Measurements from ENCODE around the gene LPAR1. TPM values are rescaled to one million over a fixed set of nuclear protein-coding genes. Genes with fewer than 3 reads are reported as not detected.

The LPAR1 gene
- total RNA-seq, 1 donor from 2014 or later = 8.5 TPM

DNA sequence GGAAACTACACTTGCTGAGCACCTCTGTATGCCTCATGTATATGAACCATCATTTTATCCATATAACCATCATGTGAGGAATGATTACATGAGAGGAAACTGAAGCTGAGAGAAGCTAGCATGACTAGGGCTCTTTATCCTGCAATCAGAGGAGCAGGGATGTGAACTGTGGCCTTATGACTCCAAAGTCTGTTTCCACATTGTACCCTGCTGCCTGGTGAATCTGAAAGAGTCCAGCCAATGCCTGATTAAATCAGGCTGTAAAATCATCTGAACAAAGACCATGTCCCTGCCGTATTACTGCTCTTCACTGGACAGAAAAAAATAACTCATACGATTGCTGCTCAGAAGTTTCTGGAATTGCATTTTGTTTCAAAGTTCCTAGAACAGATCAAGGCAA is 67.0 kb downstream of the LPAR1 start:
- no peak for DNase-seq (ENCODE audit: low read depth)
- H3K4me3 ChIP-seq (ENCODE audit: low read depth, low read length) = no peak overlapping the region
- TF ChIP-seq CTCF (conservative IDR thresholded peaks at IDR 0.05; ENCODE audit: low read depth, low read length) = no peak

DNA sequence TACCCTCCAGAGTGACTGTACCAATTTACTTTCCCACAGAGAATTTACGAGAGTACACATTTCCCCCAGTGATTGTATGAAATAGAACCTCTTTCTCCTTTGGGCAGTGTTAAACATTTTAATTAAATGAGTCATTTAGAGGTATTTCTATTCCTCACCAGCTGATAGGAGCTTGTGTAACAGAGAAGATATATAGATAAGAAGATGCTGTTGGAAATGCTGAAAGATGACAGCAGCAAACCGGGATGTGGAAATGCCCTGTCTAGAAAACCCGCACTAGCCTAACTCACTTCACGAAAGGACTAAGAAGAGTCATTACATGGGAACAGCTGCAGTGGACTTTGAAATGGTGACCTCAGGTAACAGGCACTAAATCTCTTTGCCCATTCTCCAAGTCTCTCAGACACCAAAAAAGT is 68.3 kb downstream of the LPAR1 start:
- H3K4me3 ChIP-seq (ENCODE audit: low read depth, low read length) = no peak overlapping the region
- DNase-seq (ENCODE audit: low read depth) = no peak
- no peak for TF ChIP-seq CTCF (conservative IDR thresholded peaks at IDR 0.05; ENCODE audit: low read depth, low read length)

DNA sequence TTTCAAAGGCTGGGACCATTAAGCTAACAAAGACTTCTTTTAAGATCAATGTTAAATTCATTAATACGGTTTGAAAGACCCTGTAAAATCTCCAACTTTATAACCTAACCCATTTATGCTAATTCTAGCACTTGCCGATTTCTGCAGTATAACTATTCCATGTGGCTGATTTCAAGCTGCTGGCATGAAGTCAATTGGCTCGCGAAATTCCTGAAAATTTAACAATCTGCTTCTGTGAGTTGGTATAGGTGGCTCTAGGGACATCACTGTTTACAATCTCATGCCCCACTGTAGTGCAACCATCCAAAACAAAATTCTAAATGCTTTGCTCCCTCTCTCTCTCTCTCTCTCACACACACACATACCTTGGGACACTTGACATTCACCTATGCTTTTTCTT is 70.2 kb downstream of the LPAR1 start:
- no peak for DNase-seq (ENCODE audit: low read depth)
- no peak for TF ChIP-seq CTCF (conservative IDR thresholded peaks at IDR 0.05; ENCODE audit: low read depth, low read length)
- no peak overlapping the region for H3K4me3 ChIP-seq (ENCODE audit: low read depth, low read length)

GRCh38 chr9:110967196-110967595 is 71.1 kb downstream of the LPAR1 start:
- H3K4me3 ChIP-seq (ENCODE audit: low read depth, low read length) = no peak overlapping the region
- no peak for TF ChIP-seq CTCF (conservative IDR thresholded peaks at IDR 0.05; ENCODE audit: low read depth, low read length)

DNA sequence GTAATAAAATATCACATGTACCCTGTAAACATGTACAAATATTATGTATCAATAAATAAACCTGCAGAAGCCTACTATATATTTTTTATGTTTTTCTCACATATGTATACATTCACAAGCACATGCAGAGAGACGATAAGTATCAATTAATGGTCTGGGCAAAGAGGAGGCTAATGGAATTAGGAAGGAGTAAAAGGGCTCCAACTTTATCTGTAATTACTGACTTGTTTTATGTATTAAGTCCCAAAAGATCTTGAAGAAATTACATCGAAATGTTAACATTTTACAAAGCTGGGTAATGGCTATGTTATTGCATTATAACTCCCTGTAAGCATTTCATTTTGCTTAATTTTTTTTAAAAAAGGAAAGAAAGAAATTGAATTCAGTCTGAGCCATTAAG is 78.0 kb downstream of the LPAR1 start:
- no peak overlapping the region for H3K4me3 ChIP-seq (ENCODE audit: low read depth, low read length)
- no peak for TF ChIP-seq CTCF (conservative IDR thresholded peaks at IDR 0.05; ENCODE audit: low read depth, low read length)
- no peak for DNase-seq (ENCODE audit: low read depth)

More at GRCh38 chr9:110967196-110967595, 71.1 kb downstream of the LPAR1 start:
- DNase-seq (ENCODE audit: low read depth) = no peak

GRCh38 chr9:110958847-110959246 is 79.4 kb downstream of the LPAR1 start:
- H3K4me3 ChIP-seq (ENCODE audit: low read depth, low read length) = no peak overlapping the region
- DNase-seq (ENCODE audit: low read depth) = no peak
- no peak for TF ChIP-seq CTCF (conservative IDR thresholded peaks at IDR 0.05; ENCODE audit: low read depth, low read length)

GRCh38 chr9:110954822-110955291 is 83.4 kb downstream of the LPAR1 start:
- no peak overlapping the region for H3K4me3 ChIP-seq (ENCODE audit: low read depth, low read length)
- no peak for TF ChIP-seq CTCF (conservative IDR thresholded peaks at IDR 0.05; ENCODE audit: low read depth, low read length)
- DNase-seq (ENCODE audit: low read depth) = no peak

Measured in epithelial cell of proximal tubule (primary cell).